Middle frontal gyrus (tissue), 1 donor: Measurements from ENCODE around the gene ARHGDIA.

Experiments
- DNase-seq: peaks from one replicate; pipeline ENCODE4 v3.0.0-alpha.2; 2015; ENCODE audit warnings: low spot score; ENCODE audit errors: extremely low spot score

The ARHGDIA gene

GRCh38 chr17:81906476-81907218 is 35.5 kb upstream of the ARHGDIA start:
- DNase-seq = no peak

- DNase-seq = no peak
These were observed 34.9 kb upstream of the ARHGDIA start for GRCh38 chr17:81905993-81906392.

DNA sequence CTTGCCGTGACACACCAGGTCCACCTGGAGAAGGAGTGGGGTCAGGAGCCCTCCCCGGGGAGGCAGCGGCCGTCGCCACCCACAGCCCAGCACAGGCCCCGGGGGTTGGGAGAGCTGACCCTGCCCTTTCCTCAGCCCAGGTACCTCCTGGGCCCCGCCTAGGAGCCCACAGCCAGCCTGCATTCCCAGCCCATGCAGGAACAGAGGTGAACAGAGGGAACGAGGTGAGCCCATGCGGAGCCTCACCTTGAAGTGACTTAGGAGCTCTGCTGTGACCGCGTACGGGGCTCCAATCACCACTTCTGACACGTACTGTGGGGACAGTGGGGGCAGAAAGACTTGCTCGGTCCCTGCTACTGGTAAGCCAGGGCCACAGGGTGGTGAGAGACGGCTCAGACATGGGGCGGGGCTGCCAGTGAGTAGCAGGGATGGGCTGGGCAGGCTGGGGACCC is 34.3 kb upstream of the ARHGDIA start:
- no peak for DNase-seq

GRCh38 chr17:81904600-81905423 is 33.7 kb upstream of the ARHGDIA start:
- DNase-seq = no peak

- DNase-seq = no peak
These were observed 32.9 kb upstream of the ARHGDIA start for GRCh38 chr17:81903896-81904599.

- DNase-seq = no peak
These were observed 32.3 kb upstream of the ARHGDIA start for GRCh38 chr17:81903415-81903831.

DNA sequence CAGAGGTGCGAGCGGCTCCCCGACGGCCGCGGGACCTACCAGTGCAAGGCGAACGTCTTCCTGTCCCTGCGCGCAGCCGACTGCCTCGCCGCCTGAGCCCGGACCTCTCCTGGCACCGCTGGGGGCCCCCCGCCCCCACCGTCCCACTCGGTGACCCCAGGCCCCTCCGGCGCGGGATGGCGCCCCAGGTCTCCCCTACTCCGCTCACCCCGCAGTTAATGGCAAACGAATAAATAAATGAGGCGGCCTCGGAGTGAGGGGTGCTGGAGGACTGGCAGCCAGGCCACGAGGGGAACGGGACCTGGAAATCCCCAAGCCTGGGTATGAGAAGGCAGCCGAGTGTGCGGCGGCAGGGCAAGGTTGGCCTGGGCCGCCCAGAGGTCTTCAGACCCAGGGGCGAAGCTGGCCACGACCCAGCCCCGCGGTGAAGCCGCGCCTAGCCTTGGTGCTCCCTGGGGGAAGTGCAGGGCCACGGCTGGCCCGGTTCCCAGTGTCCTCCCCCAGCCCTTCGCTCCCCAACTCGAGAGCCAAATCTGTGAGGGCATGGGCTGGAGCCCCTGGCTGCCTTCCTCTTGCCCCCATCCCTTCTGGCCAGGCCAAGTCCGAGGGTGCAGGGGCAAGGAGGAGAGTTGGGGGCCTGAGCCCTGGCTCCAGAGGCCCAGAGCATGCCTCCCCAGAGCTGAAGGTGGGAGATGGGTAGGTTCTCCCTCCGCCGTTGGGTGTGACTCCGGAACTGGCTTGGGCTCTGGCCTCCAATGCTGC is 31.7 kb upstream of the ARHGDIA start:
- DNase-seq = no peak

- no peak for DNase-seq
These were observed 31.0 kb upstream of the ARHGDIA start, which contains the start of gene NPB for GRCh38 chr17:81902023-81902652. Gene NPB (plus strand): TSS chr17:81902238. CDS start chr17:81902278, 40 bp downstream.

DNA sequence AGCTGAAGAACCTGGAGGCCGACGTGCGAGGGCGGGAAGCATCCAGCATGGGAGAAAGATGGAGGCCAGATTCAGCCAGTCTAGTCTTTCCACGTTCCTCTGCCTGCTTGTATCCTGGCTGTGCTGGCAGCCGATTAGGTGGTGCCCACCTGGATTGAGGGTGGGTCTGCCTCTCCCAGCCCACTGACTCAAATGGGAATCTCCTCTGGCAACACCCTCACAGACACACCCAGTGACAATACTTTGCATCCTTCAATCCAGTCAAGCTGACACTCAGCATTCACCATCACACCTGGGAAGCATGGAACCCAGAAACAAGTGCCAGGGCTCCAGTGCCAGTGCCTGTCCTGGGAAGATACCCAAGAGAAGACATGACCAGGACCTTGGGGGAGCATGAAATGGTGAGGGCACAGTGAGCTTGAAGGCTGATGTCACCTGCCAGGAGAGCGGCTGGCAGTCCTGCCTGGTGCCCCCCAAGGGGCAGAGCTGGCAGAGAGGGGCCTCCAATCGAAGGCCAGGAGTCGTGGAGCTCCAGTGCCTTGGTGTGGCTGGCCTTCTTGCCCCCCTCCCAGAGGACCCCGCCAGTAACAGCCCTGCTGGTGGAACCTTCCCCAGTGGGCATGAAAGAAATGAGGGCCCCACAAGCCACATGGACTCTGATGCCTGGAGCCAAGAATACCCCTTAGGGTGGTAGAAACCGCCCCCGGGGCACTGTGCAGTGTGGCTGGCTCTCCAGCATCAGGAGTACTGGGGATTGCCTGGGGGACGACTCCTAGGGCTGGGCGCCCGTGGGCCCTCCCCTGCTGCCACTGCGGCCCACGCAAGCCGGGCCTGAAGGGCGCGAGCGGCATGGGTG is 30.3 kb upstream of the ARHGDIA start:
- DNase-seq = no peak

DNA sequence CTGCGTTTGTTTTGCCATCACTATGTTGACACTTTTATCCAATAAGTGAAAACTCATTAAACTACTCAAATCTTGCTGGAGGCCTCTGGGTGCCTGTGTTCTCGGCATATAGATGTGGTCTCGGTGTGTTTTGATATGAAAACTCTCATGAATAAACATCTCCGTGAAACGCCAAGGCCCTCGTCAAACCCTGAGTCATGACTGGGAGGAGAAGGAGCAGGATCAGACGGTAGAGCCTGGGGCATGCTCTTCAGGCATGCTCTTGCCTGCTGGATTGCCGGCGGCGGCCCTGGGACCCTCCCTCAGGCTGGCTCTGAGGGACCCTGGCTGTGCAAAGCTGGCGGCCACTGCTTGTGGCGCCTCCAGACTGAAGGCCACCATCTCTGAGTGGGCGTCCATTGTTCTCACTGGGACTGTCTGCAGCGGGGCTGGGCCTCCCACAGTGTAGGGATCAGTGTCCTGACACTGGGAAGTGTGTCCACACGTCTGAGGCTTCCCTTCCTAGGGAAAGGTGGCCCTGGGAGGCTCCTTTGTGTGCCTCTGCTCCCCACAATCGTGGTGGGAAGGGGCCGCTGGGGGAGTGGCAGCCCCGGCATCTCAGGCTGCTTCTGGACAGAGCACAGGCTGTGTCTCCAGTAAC is 29.2 kb upstream of the ARHGDIA start:
- DNase-seq = no peak

GRCh38 chr17:81899514-81900166 is 28.5 kb upstream of the ARHGDIA start:
- DNase-seq = no peak

GRCh38 chr17:81898885-81899284 is 27.7 kb upstream of the ARHGDIA start:
- DNase-seq = no peak

- no peak for DNase-seq
These were observed 27.1 kb upstream of the ARHGDIA start for GRCh38 chr17:81898029-81898866.

DNA sequence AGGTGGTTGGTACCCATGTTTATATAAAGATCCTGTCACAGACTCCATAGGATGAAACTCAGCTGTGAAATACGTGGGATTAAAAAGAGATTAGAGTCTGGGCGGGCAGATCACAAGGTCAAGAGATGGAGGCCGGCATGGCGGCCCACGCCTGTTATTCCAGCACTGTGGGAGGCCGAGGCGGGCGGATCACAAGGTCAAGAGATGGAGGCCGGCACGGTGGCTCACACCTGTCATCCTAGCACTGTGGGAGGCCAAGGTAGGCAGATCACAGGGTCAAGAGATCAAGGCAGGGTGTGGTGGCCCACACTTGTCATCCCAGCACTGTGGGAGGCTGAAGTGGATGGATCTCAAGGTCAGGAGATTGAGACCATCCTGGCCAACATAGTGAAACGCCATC is 24.3 kb upstream of the ARHGDIA start:
- DNase-seq = no peak

DNA sequence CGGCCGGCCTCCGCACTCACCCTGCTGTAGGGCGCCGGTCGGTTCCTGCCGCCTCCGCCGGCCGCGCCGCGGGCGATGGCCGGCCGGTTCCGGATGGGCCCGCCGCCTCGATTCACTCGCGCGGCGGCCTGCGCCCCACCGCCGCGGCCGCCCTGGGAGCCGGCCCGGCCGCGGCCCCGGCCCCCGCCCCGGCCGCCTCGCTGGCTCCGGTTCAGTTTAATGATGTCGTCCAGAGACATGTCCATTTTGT is 20.1 kb upstream of the ARHGDIA start:
- DNase-seq = no peak

DNA sequence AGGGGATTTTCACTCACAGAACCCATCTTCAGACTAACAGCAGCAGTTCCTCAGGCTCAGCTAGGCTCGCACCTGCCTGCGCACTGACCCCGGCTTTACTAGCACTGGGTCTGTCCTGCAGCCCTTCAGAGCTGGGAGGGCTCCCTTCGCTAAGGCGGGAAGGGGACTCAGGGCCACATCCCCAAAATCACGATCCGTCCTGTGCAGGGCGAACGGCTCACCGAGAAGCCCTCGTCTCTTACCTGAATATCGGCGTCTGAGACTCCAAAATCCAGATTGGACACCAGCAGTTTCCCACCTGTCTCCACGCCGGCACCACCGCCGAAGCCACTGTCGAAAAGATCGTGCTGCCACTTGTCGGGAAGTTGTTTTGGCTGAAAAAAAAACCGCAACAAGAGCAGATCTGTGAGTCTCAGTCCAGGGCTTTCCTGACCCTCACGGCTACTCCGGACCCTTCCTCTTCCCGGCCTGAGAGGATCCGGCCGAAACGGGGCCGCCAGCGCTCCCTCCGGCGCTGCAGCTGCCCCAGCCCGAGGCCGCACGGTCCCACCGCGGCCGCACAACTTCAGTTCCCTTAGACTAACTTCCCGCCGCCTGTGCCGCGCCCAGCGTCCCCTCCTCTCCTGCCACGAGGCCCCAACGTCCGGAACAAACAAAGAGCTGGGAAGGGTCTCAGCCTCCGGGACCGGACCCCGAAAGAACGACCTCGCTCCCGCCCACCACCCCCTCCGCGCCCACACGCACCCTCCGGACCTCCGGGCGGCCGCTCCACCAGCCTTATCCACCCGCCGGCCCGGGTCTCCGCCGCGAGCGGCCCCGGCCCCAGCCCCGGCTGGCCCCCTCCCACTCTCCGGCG is 19.5 kb upstream of the ARHGDIA start:
- DNase-seq = no peak

DNA sequence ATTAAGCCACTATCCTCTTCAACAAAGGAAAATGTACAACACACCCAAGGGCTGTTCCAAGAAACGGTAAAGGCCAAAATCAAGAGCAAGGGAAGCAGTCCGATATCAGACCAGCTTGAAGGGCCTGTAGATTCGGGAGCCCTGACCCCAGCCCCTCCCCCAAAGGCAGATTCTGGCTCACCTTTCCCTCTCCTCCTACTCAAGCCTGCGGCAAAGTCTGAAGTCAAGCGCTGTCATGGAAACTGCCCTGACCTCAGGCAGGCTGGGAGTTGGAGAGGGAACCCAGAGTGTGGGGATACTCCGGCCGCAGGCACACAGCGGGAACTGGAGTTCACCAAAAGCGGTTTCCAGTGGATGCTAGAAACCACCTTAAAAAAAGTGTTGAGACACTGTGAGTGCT is 18.5 kb upstream of the ARHGDIA start:
- no peak for DNase-seq
